Endodermal cell (in vitro differentiated cells): ENCODE results near the gene TLE6. TPM values are rescaled to one million over a fixed set of nuclear protein-coding genes. Genes with fewer than 3 reads are reported as not detected.
A peak's percentile ranks its signal among the peaks of the same experiment; 100 is the strongest.

Source experiments
- DNase-seq: peaks from one replicate; pipeline ENCODE4 v3.0.0-alpha.2; 2017
- H3K27ac ChIP-seq: 2 replicates; pipeline ENCODE4 v1.5.1; 2013; ENCODE audit warnings: mild to moderate bottlenecking, low read depth, low read length, moderate library complexity
- H3K27me3 ChIP-seq: 2 replicates; pipeline ENCODE4 v1.6.1; 2013; ENCODE audit warnings: mild to moderate bottlenecking, low read length, moderate library complexity; ENCODE audit not compliant: insufficient read depth, control insufficient read depth, poor library complexity, severe bottlenecking
- H3K36me3 ChIP-seq: 2 replicates; pipeline ENCODE4 v1.7.0; 2013; ENCODE audit warnings: mild to moderate bottlenecking, low read length, moderate library complexity; ENCODE audit not compliant: control insufficient read depth, insufficient read depth
- H3K4me1 ChIP-seq: one replicate; pipeline ENCODE4 v1.7.0; 2013; ENCODE audit warnings: low read length; ENCODE audit not compliant: control insufficient read depth, insufficient read depth
- H3K4me3 ChIP-seq: 2 replicates; pipeline ENCODE4 v1.5.1; 2013; ENCODE audit warnings: mild to moderate bottlenecking, low read length, moderate library complexity
- H3K9ac ChIP-seq: 2 replicates; pipeline ENCODE4 v1.6.1; 2013; ENCODE audit warnings: mild to moderate bottlenecking, low read length, moderate library complexity; ENCODE audit not compliant: poor library complexity, severe bottlenecking; ENCODE audit errors: extremely low read depth
- H3K9me3 ChIP-seq: 2 replicates; pipeline ENCODE4 v1.6.1; 2013; ENCODE audit warnings: mild to moderate bottlenecking, low read length, moderate library complexity; ENCODE audit not compliant: control insufficient read depth
- H3K27ac Mint-ChIP-seq: 2 replicates; pipeline ENCODE4 v1.8.0; 2020; ENCODE audit warnings: mixed read lengths
- H3K27me3 Mint-ChIP-seq: 2 replicates; pipeline ENCODE4 v1.8.0; 2021; ENCODE audit warnings: mild to moderate bottlenecking, mixed read lengths; ENCODE audit not compliant: insufficient read depth
- H3K36me3 Mint-ChIP-seq: 2 replicates; pipeline ENCODE4 v1.8.0; 2020; ENCODE audit warnings: low read depth, mixed read lengths
- H3K4me1 Mint-ChIP-seq: 2 replicates; pipeline ENCODE4 v1.8.0; 2020; ENCODE audit warnings: mixed read lengths
- H3K4me3 Mint-ChIP-seq: 2 replicates; pipeline ENCODE4 v1.8.0; 2020; ENCODE audit warnings: mild to moderate bottlenecking, moderate library complexity, mixed read lengths
- H3K9me3 Mint-ChIP-seq: 2 replicates; pipeline ENCODE4 v1.8.0; 2020; ENCODE audit warnings: mild to moderate bottlenecking, mixed read lengths
- WGBS, 2 experiments: methylation state at CpG; one replicate each; pipeline versions ENCODE4 v1.1.5 to v1.1.7; 2013; ENCODE audit warnings: missing lambda C conversion rate in 2 of 2, mixed read lengths in 1 of 2; ENCODE audit not compliant: insufficient coverage in 1 of 2, insufficient read length in 1 of 2; 5-methylcytosine and 5-hydroxymethylcytosine counted together
- total RNA-seq, 2 donors: library from RNA; stranded (reverse); fragmentation: NEBNext Ultra II Directional in 1 of 2; extraction: Animal tissue kit (Norgen Biotek cat#: 25700) in 1 of 2; gene quantifications; 2 replicates in 1 of 2; 3 replicates in 1 of 2; pipeline ENCODE4 v1.2.1, GENCODE V29; 2021
- TF ChIP-seq, protein P1 (sequence below): fragments of 200-600 bp; sonication (generic); conservative IDR thresholded peaks from 2 replicates; pipeline ENCODE4 v1.5.0; 2021; ENCODE audit warnings: antibody characterized with exemption, mild to moderate bottlenecking

TLE6 gene
- total RNA-seq, 2 donors from 2014 or later: 13.7 to 17.3 TPM

DNA sequence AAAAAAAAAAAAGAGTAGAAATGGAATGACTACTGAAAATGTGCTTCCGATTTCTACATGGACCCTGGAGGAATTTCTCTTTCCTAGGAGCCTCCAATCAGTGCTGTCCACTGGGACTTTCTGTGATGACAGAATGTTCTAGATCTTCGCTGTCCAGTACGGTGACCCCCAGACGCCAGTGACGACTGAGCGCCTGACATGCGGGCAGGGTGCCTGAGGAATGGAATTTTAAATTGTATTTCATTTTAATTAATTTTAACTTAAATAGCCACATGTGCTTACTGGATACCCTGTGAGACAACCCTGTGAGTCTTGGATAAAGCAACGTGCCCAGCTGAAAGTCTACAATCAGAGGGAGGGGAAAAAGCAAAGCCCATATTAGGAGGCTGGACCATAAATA, 4.1 kb upstream of the TLE6 start:
- no peaks in the 10 kb centered on the region for H3K36me3 ChIP-seq
- no peaks in the 10 kb centered on the region for H3K9me3 ChIP-seq
- Mint-ChIP-seq H3K9me3 (no peaks in the 10 kb centered on the region), H3K27me3 (peaks cover 31% of the 10 kb centered on the region), H3K27ac (no peak overlapping the region), H3K4me3 (no peak overlapping the region), H3K4me1 (peaks cover 7% of the 10 kb centered on the region), H3K36me3 (no peaks in the 10 kb centered on the region)
- no peak overlapping the region for H3K27ac ChIP-seq
- H3K4me1 ChIP-seq: peaks cover 5% of the 10 kb centered on the region
- no peak for DNase-seq
- TF ChIP-seq, protein P1, sequence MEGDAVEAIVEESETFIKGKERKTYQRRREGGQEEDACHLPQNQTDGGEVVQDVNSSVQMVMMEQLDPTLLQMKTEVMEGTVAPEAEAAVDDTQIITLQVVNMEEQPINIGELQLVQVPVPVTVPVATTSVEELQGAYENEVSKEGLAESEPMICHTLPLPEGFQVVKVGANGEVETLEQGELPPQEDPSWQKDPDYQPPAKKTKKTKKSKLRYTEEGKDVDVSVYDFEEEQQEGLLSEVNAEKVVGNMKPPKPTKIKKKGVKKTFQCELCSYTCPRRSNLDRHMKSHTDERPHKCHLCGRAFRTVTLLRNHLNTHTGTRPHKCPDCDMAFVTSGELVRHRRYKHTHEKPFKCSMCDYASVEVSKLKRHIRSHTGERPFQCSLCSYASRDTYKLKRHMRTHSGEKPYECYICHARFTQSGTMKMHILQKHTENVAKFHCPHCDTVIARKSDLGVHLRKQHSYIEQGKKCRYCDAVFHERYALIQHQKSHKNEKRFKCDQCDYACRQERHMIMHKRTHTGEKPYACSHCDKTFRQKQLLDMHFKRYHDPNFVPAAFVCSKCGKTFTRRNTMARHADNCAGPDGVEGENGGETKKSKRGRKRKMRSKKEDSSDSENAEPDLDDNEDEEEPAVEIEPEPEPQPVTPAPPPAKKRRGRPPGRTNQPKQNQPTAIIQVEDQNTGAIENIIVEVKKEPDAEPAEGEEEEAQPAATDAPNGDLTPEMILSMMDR: no peak
- H3K27me3 ChIP-seq: peaks cover 8% of the 10 kb centered on the region
- WGBS, 2 experiments: 70 to 92% methylated on average over 2 to 7 of the region's 8 CpGs
- H3K9ac ChIP-seq: no peak overlapping the region
- no peak overlapping the region for H3K4me3 ChIP-seq

- peaks cover 5% of the 10 kb centered on the region for H3K4me1 ChIP-seq
- H3K27ac ChIP-seq: no peak overlapping the region
- peaks cover 8% of the 10 kb centered on the region for H3K27me3 ChIP-seq
- no peak overlapping the region for H3K9ac ChIP-seq
- H3K9me3 Mint-ChIP-seq: no peaks in the 10 kb centered on the region
- TF ChIP-seq, protein P1: no peak
- no peak overlapping the region for H3K4me3 ChIP-seq
- no peak overlapping the region for H3K27ac Mint-ChIP-seq
- H3K9me3 ChIP-seq: no peaks in the 10 kb centered on the region
- no peaks in the 10 kb centered on the region for H3K36me3 ChIP-seq
- no peaks in the 10 kb centered on the region for H3K36me3 Mint-ChIP-seq
- peaks cover 7% of the 10 kb centered on the region for H3K4me1 Mint-ChIP-seq
- WGBS, 2 experiments: 70 to 78% methylated on average over 7 to 12 of the region's 14 CpGs
- peaks cover 42% of the 10 kb centered on the region for H3K27me3 Mint-ChIP-seq
- H3K4me3 Mint-ChIP-seq: no peak overlapping the region
- no peak for DNase-seq
Observed at GRCh38 chr19:2974342-2975041, 2.9 kb upstream of the TLE6 start.

DNA sequence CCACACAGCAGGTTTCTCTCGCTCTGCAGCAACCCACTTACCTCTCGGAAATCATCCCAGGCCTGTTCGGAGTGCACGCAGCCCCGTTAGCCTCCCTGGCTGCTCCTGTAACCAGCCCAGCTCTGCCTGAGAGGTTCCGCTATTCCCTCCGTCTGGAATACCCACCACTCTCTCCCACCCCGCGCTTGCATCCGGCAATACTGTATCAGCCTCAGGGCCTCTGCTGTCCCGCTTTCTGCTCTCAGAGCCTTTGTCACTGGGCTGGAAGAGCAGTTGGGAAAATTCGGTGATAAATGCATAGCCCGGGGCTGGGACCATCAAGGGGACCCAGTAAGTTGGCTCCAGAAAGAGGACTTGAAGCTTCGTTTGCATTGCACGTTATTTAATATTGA, 759 bp upstream of the TLE6 start:
- Histone ChIP-seq H3K9me3 (no peaks in the 10 kb centered on the region), H3K9ac (peak overlapping the region; percentile 39), H3K27me3 (peaks cover 8% of the 10 kb centered on the region), H3K4me1 (peaks cover 5% of the 10 kb centered on the region), H3K36me3 (no peaks in the 10 kb centered on the region), H3K4me3 (peak overlapping the region; percentile 93), H3K27ac (no peak overlapping the region)
- TF ChIP-seq, protein P1: no peak
- Mint-ChIP-seq H3K4me3 (peak overlapping the region; percentile 72), H3K36me3 (no peaks in the 10 kb centered on the region), H3K27me3 (peaks cover 59% of the 10 kb centered on the region), H3K4me1 (peaks cover 14% of the 10 kb centered on the region), H3K9me3 (no peaks in the 10 kb centered on the region), H3K27ac (peak overlapping the region; percentile 72)
- WGBS, 2 experiments: 12 to 21% methylated on average over 12 to 15 of the region's 15 CpGs
- DNase-seq: no peak
